Epithelial cell of proximal tubule (primary cell): Measurements from ENCODE around the gene GUCD1. TPM values are rescaled to one million over a fixed set of nuclear protein-coding genes. Genes with fewer than 3 reads are reported as not detected.

Source experiments
- DNase-seq: peaks from one replicate; pipeline ENCODE4 v3.0.0-alpha.2; 2011; ENCODE audit warnings: low read depth
- H3K4me3 ChIP-seq: 2 replicates; pipeline ENCODE4 v1.5.1; 2011; ENCODE audit warnings: low read depth, mild to moderate bottlenecking, low read length
- total RNA-seq: library from RNA; depleted of rRNA; stranded (reverse); fragments of >200 nt; gene quantifications from 2 replicates; pipeline ENCODE4 v1.2.3, GENCODE V29; 2015
- TF ChIP-seq, protein P1 (sequence below): conservative IDR thresholded peaks from 2 replicates; pipeline ENCODE4 v1.5.1; 2012; ENCODE audit warnings: low read depth, mild to moderate bottlenecking, low read length

GUCD1 gene
- total RNA-seq, 1 donor from 2014 or later, result 102 TPM

DNA sequence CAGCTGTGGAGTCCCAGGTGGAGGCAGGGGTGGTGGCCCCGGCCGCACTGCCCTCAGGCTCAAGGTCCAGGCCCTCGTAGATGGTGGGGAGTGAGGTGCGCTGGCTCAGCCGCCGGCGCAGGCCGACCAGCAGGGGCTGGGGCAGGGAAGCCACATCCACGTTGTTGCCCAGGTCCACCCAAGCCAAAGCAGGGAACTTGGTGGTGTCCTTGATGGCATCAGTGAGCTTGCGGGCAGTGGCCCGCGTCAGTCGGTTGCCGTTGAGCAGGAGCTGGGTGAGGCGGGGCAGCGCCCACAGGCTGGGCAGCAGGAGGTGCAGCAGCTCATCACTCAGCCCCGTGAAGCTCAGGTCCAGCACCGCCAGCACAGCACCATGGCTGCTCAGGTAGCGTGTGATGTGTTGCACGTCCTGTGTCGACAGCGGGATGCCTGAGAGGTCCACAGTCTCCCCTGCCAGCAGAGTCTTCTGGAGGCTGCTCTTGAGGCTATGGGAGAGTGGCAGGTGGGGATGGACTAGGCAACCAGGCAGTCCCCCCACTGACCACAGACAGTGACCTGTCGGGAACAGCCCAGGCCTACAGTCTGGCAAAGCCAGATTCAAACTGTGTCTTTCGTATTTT, 31.1 kb upstream of the GUCD1 start:
- TF ChIP-seq, protein P1, sequence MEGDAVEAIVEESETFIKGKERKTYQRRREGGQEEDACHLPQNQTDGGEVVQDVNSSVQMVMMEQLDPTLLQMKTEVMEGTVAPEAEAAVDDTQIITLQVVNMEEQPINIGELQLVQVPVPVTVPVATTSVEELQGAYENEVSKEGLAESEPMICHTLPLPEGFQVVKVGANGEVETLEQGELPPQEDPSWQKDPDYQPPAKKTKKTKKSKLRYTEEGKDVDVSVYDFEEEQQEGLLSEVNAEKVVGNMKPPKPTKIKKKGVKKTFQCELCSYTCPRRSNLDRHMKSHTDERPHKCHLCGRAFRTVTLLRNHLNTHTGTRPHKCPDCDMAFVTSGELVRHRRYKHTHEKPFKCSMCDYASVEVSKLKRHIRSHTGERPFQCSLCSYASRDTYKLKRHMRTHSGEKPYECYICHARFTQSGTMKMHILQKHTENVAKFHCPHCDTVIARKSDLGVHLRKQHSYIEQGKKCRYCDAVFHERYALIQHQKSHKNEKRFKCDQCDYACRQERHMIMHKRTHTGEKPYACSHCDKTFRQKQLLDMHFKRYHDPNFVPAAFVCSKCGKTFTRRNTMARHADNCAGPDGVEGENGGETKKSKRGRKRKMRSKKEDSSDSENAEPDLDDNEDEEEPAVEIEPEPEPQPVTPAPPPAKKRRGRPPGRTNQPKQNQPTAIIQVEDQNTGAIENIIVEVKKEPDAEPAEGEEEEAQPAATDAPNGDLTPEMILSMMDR, result no peak
- no peak for DNase-seq
- H3K4me3 ChIP-seq, result no peak overlapping the region

DNA sequence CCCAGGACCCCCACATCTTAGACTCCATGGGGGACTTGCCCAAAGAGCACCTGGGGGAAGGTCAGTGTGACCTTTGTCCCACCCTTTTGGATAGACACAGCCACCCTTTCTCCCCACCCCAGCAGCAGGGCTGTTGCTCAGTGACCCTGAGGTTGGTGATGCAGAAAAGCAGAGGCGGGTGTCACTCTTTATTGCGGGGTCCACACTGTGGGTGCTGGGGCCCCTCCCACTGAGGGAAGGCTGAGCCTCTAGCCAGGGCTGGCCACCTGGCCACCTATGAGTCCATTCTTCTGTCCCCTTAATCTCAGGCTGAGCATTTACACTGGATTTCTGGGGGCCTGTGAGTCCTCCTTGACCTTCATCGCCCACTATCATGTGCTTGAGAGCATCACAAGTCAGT, 30.5 kb upstream of the GUCD1 start:
- DNase-seq, result no peak
- TF ChIP-seq, protein P1, result no peak
- H3K4me3 ChIP-seq, result no peak overlapping the region

DNA sequence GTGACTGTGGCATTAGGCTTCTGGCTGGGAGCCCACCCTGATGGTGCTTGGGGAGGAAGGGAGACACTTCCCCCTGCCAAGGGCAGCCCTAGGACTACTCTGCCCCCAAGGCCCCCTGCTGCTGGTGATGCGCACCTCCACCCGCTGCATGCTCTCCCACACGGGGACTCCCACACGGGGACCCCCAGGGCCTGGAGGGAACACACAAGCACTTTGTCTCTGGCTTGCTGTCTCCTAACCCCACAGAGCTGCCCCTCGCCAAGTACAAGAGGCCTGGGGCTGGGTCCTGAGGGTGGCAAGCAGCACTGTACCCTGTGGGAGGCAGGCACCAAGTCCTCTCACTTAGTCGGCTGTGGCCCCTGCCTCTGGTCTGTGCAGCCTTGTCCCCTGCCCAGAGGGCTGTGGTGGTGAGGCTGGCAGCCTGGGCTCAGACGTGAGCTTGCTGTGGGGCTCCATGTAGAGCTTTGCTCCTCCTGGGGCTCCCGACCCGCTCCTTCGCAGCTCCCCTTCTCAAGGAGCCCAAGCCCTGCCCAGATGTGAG, 30.0 kb upstream of the GUCD1 start:
- DNase-seq, result no peak
- TF ChIP-seq, protein P1, result no peak
- no peak overlapping the region for H3K4me3 ChIP-seq

DNA sequence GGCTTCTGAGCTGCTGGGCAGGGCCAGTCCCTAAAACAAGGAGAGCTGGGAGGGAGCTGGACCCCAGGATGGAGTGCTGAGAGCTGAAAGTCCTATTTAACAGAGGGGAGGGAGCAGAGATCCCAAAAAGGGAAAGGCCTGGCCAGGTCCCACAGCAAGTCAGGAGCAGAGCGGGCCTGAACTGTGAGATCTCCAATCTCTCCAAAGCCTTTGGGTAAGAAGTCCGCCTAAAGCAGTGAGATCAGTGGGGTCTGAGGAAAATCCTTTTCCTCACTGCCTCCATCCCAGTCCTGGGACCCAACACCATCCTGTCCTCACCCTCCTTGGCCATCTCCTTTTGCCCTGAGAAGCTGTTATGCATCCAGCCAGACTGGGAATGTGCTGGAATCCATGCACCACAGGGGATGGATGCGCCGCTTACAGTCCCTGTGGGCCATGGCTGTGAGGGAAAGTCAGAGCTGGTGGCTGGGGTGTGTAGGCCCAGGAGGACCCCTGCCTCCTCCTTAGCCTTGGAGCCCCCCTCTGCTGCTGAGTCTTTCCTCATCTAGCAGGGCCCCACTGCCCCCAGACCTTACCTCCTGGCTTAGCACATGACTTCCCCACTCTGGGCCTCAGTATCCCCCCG, 29.3 kb upstream of the GUCD1 start:
- no peak for DNase-seq

DNA sequence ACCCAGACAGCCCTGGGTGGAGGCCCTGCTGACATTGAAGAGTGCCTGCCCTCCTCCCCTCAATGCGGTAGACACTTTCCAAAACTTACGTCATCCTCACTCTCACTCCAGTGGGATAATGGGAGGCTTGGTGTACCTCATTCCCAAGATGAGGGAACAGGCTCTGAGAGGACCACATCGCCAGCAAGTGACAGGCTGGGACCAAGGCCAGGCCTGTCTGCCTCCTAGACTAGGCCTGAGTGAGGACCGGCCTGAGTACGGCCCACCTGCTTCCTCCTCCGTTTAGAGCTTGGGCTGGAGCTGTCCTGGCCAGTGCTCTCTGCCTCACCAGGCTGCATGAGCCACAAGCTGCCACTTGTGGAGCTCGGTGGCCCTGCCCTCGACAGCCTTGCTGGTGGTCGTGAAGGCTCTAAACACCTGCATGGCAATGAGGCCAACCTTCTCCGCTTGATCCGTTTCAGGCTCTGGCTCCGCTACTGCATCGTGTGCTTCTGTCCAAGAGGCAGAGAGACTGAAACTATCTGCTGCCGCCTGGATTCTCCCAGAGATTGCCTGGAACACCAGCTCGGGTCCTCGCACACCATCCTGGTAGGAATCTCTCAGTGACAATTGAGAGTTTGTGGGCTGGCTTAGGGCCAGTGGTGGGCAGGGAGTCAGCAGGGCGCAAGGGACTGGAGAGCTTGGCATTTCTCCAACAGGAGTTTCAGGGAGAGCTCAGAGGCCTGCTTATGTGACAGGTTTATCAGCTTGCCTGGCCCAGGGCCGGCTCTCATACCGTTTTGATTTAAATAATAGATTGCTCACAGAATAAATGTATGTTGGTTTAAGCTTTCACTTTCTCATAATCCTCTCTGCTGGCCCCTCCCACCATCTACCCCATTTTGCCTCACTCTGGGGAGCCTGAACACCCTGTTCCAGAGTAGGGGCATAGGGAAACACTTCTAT, 28.6 kb upstream of the GUCD1 start:
- no peak overlapping the region for H3K4me3 ChIP-seq
- DNase-seq, result no peak
- TF ChIP-seq, protein P1, result no peak

More for the DNA sequence above, 29.3 kb upstream of the GUCD1 start:
- TF ChIP-seq, protein P1, result no peak
- no peak overlapping the region for H3K4me3 ChIP-seq

DNA sequence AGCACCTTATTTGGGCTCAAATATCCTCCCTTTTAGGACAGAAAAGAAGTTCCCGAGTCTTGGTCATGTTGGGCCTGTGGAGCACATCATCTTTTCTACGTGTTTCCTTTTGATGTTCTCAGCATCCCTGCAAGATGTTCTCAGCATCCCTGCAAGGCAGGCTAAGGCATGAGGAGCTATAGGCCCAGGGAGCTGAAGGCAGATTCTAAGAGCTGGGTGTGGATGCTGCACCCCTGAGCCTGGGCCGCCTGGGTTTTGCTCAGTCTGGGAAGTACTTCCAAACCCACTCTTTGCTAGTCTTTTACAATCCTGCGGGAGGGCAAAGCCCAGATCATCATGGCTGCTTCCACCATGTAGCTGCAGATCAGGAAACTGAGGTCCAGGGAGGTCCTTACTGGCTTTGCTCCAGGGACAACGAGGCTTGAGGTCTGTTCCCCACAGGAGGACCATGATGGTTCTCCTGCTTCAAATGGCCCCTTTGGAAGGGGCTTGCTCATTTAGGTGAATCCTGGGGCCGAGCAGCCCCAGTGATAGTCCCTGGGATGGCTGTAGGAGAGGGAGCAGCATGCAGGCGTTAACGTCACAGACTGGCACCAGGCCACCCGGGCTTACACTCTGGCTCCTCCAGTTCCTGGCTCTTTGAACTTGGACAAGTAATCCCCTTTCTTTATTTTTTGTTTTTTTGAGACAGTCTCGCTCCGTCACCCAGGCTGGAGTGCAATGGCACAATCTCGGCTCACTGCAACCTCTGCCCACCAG, 27.3 kb upstream of the GUCD1 start:
- no peak for DNase-seq
- H3K4me3 ChIP-seq, result no peak overlapping the region
- TF ChIP-seq, protein P1, result no peak
